GM12878 (cell line): ENCODE data around the gene PPP1R3C.

ENCODE experiments used
- ATF3 ChIP-seq: IDR thresholded peaks from 2 replicates; pipeline ENCODE4 v1.6.1; 2011; ENCODE audit warnings: low read depth, mild to moderate bottlenecking, low read length, moderate library complexity, borderline replicate concordance; ENCODE audit errors: extremely low read depth
- BCL11A ChIP-seq: IDR thresholded peaks from 2 replicates; pipeline ENCODE4 v1.6.1; 2011; ENCODE audit warnings: low read depth, low read length
- BHLHE40 ChIP-seq, 2 experiments: fragments of 450-650 bp in 1 of 2; IDR thresholded peaks; 2 replicates each; pipeline ENCODE4 v1.6.1; 2011 to 2017; ENCODE audit warnings: low read depth in 2 of 2, borderline replicate concordance in 1 of 2, improper control_type of control experiment in 1 of 2, low read length in 1 of 2, mild to moderate bottlenecking in 1 of 2
- CTCF ChIP-seq, 3 experiments: IDR thresholded peaks in 2 of 3; conservative IDR thresholded peaks in 1 of 3; 2 replicates each; pipeline ENCODE4 v1.5.1; 2011; ENCODE audit warnings: low read depth in 3 of 3, low read length in 3 of 3, mild to moderate bottlenecking in 3 of 3, control low read depth in 2 of 3, moderate library complexity in 2 of 3, inconsistent platforms in 1 of 3, mixed read lengths in 1 of 3; ENCODE audit not compliant: control insufficient read depth in 2 of 3, insufficient read depth in 1 of 3; ENCODE audit errors: extremely low read depth in 1 of 3
- ESRRA ChIP-seq: IDR thresholded peaks from 2 replicates; pipeline ENCODE4 v1.6.1; 2012; ENCODE audit warnings: mild to moderate bottlenecking, low read length, improper control_type of control experiment
- MAX ChIP-seq: IDR thresholded peaks from 2 replicates; pipeline ENCODE4 v1.6.1; 2012; ENCODE audit warnings: low read depth, low read length, improper control_type of control experiment
- MEF2A ChIP-seq: IDR thresholded peaks from 2 replicates; pipeline ENCODE4 v1.6.1; 2011; ENCODE audit warnings: low read depth, mild to moderate bottlenecking, low read length, moderate library complexity; ENCODE audit not compliant: insufficient read depth
- MTA2 ChIP-seq: fragments of 450-650 bp; IDR thresholded peaks from 2 replicates; pipeline ENCODE4 v1.6.1; 2016; ENCODE audit warnings: low read depth, mild to moderate bottlenecking, moderate library complexity
- POLR2A ChIP-seq: IDR thresholded peaks from 2 replicates; pipeline ENCODE4 v1.6.1; 2011; ENCODE audit warnings: low read depth, mild to moderate bottlenecking, low read length
- RAD21 ChIP-seq: IDR thresholded peaks from 2 replicates; pipeline ENCODE4 v1.6.1; 2011; ENCODE audit warnings: mild to moderate bottlenecking, low read depth, low read length, moderate library complexity; ENCODE audit not compliant: insufficient read depth
- REST ChIP-seq: IDR thresholded peaks from 2 replicates; pipeline ENCODE4 v1.6.1; 2012; ENCODE audit warnings: mild to moderate bottlenecking, low read depth, low read length
- TF ChIP-seq, protein P1 (sequence below): IDR thresholded peaks from 2 replicates; pipeline ENCODE4 v1.6.1; 2011; ENCODE audit warnings: low read depth, low read length, improper control_type of control experiment, borderline replicate concordance
- TF ChIP-seq, protein P2 (sequence below): fragments of 450-650 bp; IDR thresholded peaks from 2 replicates; pipeline ENCODE4 v1.6.1; 2017; ENCODE audit warnings: antibody characterized with exemption, mild to moderate bottlenecking, moderate library complexity

- no peak for TF ChIP-seq BCL11A
- no peak for TF ChIP-seq MTA2
- TF ChIP-seq RAD21, result no peak
- TF ChIP-seq, protein P1, sequence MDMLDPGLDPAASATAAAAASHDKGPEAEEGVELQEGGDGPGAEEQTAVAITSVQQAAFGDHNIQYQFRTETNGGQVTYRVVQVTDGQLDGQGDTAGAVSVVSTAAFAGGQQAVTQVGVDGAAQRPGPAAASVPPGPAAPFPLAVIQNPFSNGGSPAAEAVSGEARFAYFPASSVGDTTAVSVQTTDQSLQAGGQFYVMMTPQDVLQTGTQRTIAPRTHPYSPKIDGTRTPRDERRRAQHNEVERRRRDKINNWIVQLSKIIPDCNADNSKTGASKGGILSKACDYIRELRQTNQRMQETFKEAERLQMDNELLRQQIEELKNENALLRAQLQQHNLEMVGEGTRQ, result no peak
- no peak for TF ChIP-seq POLR2A
- no peak for TF ChIP-seq CTCF (IDR thresholded peaks at IDR 0.05 in 2 of 3, conservative IDR thresholded peaks at IDR 0.05 in 1 of 3; ENCODE audit: control insufficient read depth in 2 of 3, extremely low read depth in 1 of 3, insufficient read depth in 1 of 3, low read depth in 3 of 3, low read length in 3 of 3)
- TF ChIP-seq BHLHE40 (IDR thresholded peaks at IDR 0.05; ENCODE audit: borderline replicate concordance in 1 of 2, low read depth in 2 of 2, low read length in 1 of 2), result no peak
- TF ChIP-seq MAX, result no peak
- no peak for TF ChIP-seq MEF2A
- TF ChIP-seq ESRRA, result no peak
- TF ChIP-seq, protein P2, sequence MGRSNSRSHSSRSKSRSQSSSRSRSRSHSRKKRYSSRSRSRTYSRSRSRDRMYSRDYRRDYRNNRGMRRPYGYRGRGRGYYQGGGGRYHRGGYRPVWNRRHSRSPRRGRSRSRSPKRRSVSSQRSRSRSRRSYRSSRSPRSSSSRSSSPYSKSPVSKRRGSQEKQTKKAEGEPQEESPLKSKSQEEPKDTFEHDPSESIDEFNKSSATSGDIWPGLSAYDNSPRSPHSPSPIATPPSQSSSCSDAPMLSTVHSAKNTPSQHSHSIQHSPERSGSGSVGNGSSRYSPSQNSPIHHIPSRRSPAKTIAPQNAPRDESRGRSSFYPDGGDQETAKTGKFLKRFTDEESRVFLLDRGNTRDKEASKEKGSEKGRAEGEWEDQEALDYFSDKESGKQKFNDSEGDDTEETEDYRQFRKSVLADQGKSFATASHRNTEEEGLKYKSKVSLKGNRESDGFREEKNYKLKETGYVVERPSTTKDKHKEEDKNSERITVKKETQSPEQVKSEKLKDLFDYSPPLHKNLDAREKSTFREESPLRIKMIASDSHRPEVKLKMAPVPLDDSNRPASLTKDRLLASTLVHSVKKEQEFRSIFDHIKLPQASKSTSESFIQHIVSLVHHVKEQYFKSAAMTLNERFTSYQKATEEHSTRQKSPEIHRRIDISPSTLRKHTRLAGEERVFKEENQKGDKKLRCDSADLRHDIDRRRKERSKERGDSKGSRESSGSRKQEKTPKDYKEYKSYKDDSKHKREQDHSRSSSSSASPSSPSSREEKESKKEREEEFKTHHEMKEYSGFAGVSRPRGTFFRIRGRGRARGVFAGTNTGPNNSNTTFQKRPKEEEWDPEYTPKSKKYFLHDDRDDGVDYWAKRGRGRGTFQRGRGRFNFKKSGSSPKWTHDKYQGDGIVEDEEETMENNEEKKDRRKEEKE, result no peak
- no peak for TF ChIP-seq ATF3
- TF ChIP-seq REST, result no peak
Measured at GRCh38 chr10:91587710-91588638, 44.9 kb downstream of the PPP1R3C start.
